GM19023 (cell line): ENCODE measurements around the gene IFNGR1.
"Not testable (repeated sequence)": the region's sequence is repeated elsewhere in the genome, so short reads cannot be mapped to it uniquely, and the experiment has no call there.

Source experiments
- ATAC-seq: cut with Tn5 transposase; IDR thresholded peaks from one replicate; pipeline ENCODE4 v1.9.1; 2021; ENCODE audit warnings: mild to moderate bottlenecking, moderate library complexity; ENCODE audit not compliant: unreplicated experiment

The IFNGR1 gene

DNA sequence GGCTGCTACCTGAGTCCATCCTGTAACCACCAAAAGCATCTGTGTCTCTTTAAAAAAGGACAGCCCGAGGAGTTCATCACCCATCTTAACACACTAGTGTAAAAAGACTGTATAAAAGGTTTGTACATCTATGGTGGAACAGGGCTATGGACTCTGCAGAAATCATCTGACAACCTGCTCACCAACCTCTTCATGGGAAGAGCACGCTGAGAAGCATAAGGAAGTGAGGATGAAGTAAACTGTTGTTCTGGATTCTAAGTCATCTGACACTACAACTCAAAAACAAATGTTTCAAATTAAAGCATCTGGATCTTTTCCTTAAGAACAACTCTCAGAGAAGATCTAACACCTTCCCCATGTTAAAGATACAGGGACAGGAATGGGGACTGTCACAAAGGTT is 5.4 kb downstream of the IFNGR1 start:
- ATAC-seq = no peak

- ATAC-seq = no peak
Observed at GRCh38 chr6:137213331-137213740, 5.8 kb downstream of the IFNGR1 start.

DNA sequence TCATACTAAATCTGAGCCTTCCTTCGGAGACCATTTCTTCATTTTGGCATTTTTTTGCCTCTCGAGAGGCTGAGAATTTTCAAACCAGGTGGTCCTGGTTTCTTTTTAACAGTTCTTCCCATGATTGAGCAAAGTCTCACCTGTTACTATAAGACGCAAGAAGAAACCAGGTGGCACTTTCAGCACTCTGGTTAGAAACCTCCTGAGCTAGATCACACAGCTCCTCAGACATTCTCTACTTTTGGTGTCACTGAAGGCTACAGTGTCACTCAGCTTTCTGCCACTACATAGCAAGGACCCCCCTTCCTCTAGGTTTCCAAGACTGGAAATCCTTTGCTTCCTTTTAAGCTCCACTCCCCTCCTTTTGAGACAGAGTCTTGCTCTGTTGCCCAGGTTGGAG is 7.3 kb downstream of the IFNGR1 start:
- no peak for ATAC-seq

DNA sequence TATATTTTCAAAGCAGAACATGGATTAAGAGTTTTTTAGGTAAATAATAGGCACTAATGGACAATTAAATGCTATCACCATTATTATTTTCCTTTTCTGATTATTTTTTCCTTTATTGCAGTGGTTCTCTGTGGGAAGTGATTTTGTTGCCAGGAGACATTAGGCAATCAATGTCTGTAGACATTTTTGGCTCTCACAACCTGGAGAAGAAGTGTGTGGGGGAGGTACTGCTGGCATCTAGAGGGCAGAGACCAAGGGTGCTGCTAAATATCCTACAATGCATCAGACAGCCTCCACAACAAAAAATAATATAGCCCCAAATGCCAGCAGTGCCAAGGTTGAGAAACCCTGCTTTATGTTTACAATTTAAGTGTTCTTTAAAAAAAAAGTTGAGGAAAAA is 8.3 kb downstream of the IFNGR1 start:
- ATAC-seq = no peak

GRCh38 chr6:137208279-137208678 is 10.9 kb downstream of the IFNGR1 start:
- no peak for ATAC-seq

DNA sequence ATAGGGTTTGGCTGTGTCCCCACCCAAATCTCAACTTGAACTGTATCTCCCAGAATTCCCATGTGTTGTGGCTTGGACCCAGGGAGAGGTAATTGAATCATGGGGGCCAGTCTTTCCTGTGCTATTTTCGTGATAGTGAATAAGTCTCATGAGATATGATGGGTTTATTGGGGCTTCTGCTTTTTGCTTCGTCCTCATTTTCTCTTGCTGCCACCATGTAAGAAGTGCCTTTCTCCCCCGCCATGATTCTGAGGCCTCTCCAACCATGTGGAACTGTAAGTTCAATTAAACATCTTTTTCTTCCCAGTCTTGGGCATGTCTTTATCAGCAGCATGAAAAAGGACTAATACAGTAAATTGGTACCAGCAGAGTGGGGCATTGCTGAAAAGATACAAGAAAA is 11.7 kb downstream of the IFNGR1 start:
- ATAC-seq = not testable (repeated sequence)

DNA sequence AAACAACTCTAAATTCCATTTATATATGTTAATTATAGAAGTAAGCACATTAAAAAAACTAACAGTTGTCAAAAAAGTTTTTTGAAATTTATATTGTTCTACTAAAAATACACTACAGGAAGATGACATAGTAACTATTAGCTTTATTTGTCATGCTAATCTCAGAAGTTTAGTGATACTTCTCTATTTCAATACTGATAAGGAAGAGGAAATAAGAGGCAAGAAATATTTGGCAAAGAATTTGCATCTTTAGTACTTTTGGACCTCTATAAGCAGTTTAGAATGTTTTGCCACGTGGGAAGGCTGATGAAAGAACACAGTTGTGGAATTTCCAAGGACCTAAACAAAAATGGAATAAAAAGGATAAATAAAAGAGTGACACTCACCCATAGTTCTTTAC is 12.6 kb downstream of the IFNGR1 start:
- ATAC-seq = no peak

DNA sequence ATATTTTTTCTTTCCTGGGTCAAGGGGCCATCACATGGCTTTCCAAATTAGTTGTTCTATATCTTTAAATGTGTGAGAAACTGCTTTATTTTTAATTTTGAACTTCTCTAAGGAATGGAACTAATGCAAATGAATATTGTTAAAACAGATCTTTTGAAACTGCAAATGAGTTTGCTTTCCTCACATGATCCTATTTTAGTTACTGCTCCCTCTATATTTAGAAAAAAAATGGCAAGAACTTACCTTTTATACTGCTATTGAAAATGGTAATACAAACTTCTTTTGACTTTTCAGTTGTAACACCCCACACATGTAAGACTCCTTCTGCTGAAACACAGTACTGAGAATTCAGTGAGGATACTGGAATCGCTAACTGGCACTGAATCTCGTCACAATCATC is 15.9 kb downstream of the IFNGR1 start:
- ATAC-seq = no peak

- peak; percentile 67 for ATAC-seq
Observed at GRCh38 chr6:137202078-137202477, 17.1 kb downstream of the IFNGR1 start.

DNA sequence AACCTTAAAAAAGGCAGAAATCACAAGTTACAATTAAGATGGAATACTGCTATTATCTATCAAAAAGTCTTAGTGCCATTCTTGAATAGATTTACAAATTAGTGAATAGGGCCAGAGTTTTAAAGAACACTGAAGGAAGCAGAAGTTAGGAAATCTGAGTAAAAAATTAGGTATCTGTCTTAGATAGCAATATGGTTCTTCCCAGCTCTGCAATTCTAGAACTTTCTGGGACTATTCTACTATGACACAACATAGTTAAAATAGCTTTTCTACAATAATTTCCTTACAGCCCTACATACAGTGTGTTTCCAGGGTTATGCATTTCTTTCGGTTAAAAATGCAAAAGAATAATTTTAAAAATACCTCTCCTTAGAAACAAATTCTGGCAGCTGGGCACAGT is 18.2 kb downstream of the IFNGR1 start:
- ATAC-seq = no peak

DNA sequence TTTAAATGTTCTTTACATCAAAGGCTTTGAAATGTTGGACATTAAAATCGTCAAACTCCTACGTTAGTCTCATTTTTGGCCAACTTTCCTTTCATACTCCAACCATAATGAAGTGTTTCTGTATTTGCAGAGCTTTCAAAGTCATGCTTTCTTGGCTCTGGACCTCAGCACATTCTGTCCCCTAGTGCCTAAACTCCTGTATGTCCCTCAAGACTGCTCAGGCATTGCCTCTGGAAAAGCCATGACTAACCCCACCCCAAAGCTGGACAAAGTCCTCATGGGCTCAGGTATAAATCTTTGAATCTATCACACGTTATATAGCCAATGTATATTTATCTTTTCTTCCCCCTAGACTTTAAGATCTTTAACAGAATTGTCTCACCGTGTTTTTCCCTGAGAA is 18.9 kb downstream of the IFNGR1 start:
- ATAC-seq = no peak

- ATAC-seq = no peak
Observed at GRCh38 chr6:137197684-137198645, 21.2 kb downstream of the IFNGR1 start.

GRCh38 chr6:137193256-137194070 is 25.7 kb downstream of the IFNGR1 start:
- no peak for ATAC-seq

- no peak for ATAC-seq
Observed at GRCh38 chr6:137192821-137193220, 26.4 kb downstream of the IFNGR1 start.

- no peak for ATAC-seq
Observed at GRCh38 chr6:137191670-137192069, 27.5 kb downstream of the IFNGR1 start.

GRCh38 chr6:137191236-137191635 is 27.9 kb downstream of the IFNGR1 start:
- ATAC-seq = no peak

DNA sequence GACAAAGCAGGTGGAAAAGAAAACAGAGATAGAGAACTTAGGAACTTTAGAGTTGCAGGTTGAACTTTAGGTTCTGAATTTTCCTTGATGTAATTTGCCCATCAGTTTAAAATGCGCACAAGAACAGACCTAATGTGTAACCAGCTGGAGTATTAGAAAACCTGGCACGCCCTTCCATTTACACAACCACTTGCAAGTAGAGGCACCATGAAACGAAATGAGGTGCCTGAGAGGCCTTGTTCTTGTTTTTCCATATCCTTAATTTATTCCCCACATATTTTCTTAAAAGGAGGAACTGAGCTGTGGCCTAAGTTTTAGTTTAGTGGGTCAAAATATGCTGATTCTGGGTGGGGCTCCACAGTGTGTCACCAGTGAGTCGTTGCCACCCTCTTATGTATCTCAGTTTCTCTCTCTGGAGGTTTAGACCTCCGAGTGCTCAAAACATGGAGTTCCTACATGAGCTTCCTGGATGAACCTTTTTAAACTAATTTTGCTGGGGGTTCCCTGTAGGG is 28.5 kb downstream of the IFNGR1 start:
- no peak for ATAC-seq

GRCh38 chr6:137188855-137189254 is 30.3 kb downstream of the IFNGR1 start:
- no peak for ATAC-seq

- no peak for ATAC-seq
Observed at GRCh38 chr6:137185290-137185689, 33.9 kb downstream of the IFNGR1 start.

DNA sequence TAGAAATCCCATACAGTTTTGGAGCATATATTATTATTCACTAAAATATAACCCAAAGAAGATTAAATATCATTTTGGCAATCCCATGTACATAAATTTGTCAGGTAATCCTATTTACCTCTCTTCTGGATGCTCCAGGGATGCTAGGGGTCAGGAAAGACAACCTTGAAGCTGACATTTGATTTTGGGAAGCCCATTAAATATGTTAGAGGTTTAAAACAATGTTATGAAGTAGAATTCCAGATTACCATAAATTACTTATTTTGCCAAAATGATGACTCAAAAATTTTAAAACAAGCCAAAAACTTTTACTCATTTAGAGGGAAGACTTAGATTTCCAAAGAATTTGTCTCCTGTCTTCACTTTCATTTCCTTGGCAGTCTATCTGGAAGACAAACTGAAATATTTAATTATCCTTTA is 36.5 kb downstream of the IFNGR1 start:
- ATAC-seq = no peak

DNA sequence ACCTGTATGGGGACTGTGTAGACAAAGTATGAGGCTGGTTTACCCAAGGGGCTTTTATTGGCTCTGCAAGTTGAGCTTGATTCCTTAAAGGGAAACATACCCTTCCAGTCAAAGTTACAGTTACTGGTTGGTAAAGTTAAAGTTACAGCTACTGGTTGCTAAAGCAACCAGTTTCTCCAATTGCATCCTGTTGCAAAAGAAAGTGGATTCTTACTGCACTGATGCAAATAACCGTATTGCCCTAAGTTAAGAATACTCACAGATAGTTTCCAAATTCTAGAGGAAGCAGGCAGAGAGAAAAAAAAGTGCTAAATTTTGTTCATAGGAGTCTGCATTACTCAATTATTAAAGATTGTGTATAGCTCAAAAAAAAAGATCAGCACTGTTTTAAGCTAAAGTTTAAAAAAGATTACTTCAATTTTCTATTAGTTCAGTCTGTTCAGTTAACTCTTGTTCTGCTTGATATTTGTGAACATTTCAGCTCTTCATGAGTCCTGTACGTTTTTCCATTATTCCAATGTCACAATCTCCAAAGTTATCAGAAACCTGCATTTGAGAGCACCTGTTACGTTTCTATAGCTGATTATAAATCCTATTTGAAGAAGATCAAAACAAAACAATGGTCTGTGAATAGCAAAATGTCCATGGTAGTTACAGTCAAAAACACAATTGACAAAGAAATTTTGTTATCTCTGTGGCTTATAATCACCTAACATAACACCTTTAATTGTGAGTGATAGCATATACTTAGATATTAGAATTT is 37.1 kb downstream of the IFNGR1 start:
- no peak for ATAC-seq
